Measurements from ENCODE around the gene NFASC.

NFASC gene

DNA sequence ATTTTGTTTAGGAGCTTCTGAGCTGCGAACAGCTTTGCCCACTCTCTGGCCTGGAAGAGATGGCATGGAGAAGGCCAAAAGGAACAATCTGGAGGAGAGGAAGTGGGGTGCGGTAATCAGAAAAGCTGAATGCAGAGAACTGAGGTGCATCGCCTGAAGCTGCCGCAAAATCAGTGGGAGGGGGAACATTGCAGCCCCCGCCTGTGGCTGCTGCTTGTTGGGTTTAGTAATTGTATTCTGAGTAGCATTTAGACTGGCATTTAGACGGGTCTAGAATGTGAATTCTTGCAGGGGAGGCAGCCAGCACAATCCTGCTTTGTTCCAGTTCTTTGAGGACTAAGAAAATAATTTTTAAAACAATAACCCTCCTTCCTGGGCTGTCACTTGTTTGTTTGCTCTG lies 25.4 kb downstream of the NFASC start:
- H3K27ac ChIP-seq (ENCODE audit: low read depth, low read length): no peak overlapping the region
- H3K4me1 ChIP-seq (ENCODE audit: control insufficient read depth, insufficient read depth, low read length): no peaks in the 10 kb centered on the region
- no peak overlapping the region for H3K9ac ChIP-seq (ENCODE audit: low read length)
- no peaks in the 10 kb centered on the region for H3K36me3 ChIP-seq (ENCODE audit: control insufficient read depth, insufficient read depth, low read length)
- no peaks in the 10 kb centered on the region for H3K27me3 ChIP-seq (ENCODE audit: control insufficient read depth, insufficient read depth, low read length)
- no peak overlapping the region for H3K4me3 ChIP-seq (ENCODE audit: low read length)

DNA sequence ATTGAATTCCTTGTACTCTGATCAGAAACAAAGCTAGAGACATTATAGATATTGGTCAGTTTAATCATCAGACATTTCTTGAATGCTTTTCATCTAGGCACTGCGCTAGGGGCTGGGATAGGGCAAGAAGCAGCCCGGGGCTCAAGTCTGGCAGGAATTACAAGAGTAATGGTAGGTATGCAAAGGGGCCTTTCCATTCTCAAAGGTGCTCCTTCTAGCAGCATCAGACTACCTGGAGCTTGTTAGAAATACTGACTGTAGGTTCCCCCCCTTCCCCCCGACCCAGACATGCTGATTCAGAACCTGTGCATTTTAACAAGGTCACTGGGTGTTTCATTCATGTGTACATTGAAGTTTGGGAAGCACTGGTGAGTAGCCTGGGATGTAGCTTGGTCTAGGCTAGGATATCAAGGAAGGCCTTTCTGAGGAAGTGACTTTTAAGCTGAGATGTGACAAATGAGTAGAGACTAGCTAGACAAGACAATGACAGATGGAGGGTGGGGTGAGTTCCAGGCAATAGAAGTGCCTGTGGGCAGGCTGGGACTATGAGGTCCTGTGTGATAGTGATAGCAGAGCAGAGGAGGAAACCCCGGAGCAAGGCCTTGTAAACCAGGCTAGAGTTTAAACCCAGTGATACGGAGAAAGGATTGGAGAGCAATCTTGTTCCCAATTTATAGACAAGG lies 26.3 kb downstream of the NFASC start:
- no peak overlapping the region for H3K4me3 ChIP-seq (ENCODE audit: low read length)
- no peak overlapping the region for H3K9ac ChIP-seq (ENCODE audit: low read length)
- H3K27ac ChIP-seq (ENCODE audit: low read depth, low read length): no peak overlapping the region
- no peaks in the 10 kb centered on the region for H3K36me3 ChIP-seq (ENCODE audit: control insufficient read depth, insufficient read depth, low read length)
- H3K27me3 ChIP-seq (ENCODE audit: control insufficient read depth, insufficient read depth, low read length): no peaks in the 10 kb centered on the region
- no peaks in the 10 kb centered on the region for H3K4me1 ChIP-seq (ENCODE audit: control insufficient read depth, insufficient read depth, low read length)

DNA sequence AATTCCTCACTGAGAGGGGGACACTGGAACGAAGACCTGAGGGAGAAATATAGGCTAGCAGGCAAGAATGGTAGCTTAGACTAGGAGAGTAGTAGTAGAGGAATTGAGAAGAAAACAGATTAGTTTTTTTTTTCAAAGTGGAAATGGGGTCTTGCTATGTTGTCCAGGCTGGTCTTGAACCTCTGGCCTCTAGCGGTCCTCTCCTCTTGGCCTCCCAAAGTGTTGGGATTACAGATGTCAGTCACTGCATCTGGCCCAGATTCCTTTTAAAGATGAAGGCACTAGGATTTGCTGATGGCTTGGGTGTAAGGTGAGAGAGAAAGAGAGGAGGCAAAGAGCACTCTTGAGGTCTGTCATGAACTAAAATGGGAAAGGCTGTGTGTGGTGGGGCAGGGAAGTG lies 30.1 kb downstream of the NFASC start:
- H3K9ac ChIP-seq (ENCODE audit: low read length): no peak overlapping the region
- H3K27me3 ChIP-seq (ENCODE audit: control insufficient read depth, insufficient read depth, low read length): no peaks in the 10 kb centered on the region
- no peaks in the 10 kb centered on the region for H3K36me3 ChIP-seq (ENCODE audit: control insufficient read depth, insufficient read depth, low read length)
- H3K4me3 ChIP-seq (ENCODE audit: low read length): no peak overlapping the region
- H3K27ac ChIP-seq (ENCODE audit: low read depth, low read length): no peak overlapping the region
- H3K4me1 ChIP-seq (ENCODE audit: control insufficient read depth, insufficient read depth, low read length): no peaks in the 10 kb centered on the region

DNA sequence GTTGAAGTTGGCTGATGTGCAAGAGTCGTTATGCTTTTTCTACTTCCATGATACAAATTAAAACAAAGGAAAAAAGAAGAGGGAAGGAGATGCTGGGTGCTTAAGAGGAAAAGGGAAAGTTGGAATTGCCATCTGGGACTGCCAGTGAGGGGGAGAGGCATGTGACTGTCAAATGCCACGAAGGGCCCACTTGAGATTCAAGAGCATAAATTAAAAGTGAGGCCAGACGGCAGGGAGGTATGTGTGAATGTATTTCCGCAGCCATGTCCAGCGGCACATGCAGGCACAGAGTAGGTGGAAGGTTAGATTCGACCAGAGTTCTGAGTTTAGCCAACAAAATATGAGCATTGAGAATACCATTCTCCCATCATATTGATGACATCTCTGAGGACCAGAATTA lies 32.0 kb downstream of the NFASC start:
- no peaks in the 10 kb centered on the region for H3K4me1 ChIP-seq (ENCODE audit: control insufficient read depth, insufficient read depth, low read length)
- H3K36me3 ChIP-seq (ENCODE audit: control insufficient read depth, insufficient read depth, low read length): no peaks in the 10 kb centered on the region
- H3K4me3 ChIP-seq (ENCODE audit: low read length): no peak overlapping the region
- H3K9ac ChIP-seq (ENCODE audit: low read length): no peak overlapping the region
- H3K27ac ChIP-seq (ENCODE audit: low read depth, low read length): no peak overlapping the region
- H3K27me3 ChIP-seq (ENCODE audit: control insufficient read depth, insufficient read depth, low read length): no peaks in the 10 kb centered on the region

GRCh38 chr1:204904228-204904810 lies 33.7 kb downstream of the NFASC start:
- Histone ChIP-seq H3K27me3 (ENCODE audit: control insufficient read depth, insufficient read depth, low read length) (no peaks in the 10 kb centered on the region), H3K27ac (ENCODE audit: low read depth, low read length) (no peak overlapping the region)

GRCh38 chr1:204909109-204909508 lies 38.4 kb downstream of the NFASC start:
- Histone ChIP-seq H3K36me3 (ENCODE audit: control insufficient read depth, insufficient read depth, low read length) (no peaks in the 10 kb centered on the region), H3K4me3 (ENCODE audit: low read length) (no peak overlapping the region), H3K27ac (ENCODE audit: low read depth, low read length) (no peak overlapping the region), H3K4me1 (ENCODE audit: control insufficient read depth, insufficient read depth, low read length) (no peaks in the 10 kb centered on the region), H3K27me3 (ENCODE audit: control insufficient read depth, insufficient read depth, low read length) (no peaks in the 10 kb centered on the region), H3K9ac (ENCODE audit: low read length) (no peak overlapping the region)

More at GRCh38 chr1:204904228-204904810, 33.7 kb downstream of the NFASC start:
- Histone ChIP-seq H3K9ac (ENCODE audit: low read length) (no peak overlapping the region), H3K4me3 (ENCODE audit: low read length) (no peak overlapping the region), H3K4me1 (ENCODE audit: control insufficient read depth, insufficient read depth, low read length) (no peaks in the 10 kb centered on the region), H3K36me3 (ENCODE audit: control insufficient read depth, insufficient read depth, low read length) (no peaks in the 10 kb centered on the region)

DNA sequence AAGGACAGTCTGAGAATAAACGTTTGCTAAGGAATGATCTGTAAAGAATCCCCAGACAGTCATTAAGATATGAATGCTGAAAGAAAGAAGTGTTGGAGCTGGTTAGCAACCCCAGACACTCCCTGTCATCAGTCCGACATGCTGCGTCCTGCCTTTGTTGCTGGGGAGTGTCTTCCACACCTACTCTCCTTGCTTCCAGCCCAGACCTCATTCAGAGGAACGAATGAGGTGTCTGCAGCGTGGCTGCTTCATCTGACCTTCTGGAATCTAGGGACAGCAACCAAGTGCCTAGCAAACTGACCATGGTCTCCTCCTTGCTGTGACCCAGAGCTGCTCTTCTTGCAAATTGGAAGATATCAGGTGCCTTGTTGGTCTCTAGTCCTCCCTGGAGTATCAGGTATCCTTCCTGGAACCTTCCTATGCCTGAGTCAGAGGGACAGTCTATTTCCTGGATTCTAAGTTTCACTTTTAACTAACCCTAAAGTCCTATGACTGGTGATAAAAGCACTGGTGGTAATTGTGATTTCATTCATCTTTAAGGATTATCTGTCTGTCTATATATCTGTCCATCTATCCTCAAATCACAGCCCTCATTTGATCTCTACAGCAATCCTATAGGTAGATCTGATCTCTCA lies 45.3 kb downstream of the NFASC start:
- Histone ChIP-seq H3K9ac (ENCODE audit: low read length) (no peak overlapping the region), H3K27ac (ENCODE audit: low read depth, low read length) (no peak overlapping the region), H3K36me3 (ENCODE audit: control insufficient read depth, insufficient read depth, low read length) (no peaks in the 10 kb centered on the region), H3K4me1 (ENCODE audit: control insufficient read depth, insufficient read depth, low read length) (no peaks in the 10 kb centered on the region), H3K4me3 (ENCODE audit: low read length) (no peak overlapping the region), H3K27me3 (ENCODE audit: control insufficient read depth, insufficient read depth, low read length) (no peaks in the 10 kb centered on the region)

- Histone ChIP-seq H3K27ac (ENCODE audit: low read depth, low read length) (no peak overlapping the region), H3K4me3 (ENCODE audit: low read length) (no peak overlapping the region), H3K9ac (ENCODE audit: low read length) (no peak overlapping the region), H3K36me3 (ENCODE audit: control insufficient read depth, insufficient read depth, low read length) (no peaks in the 10 kb centered on the region), H3K4me1 (ENCODE audit: control insufficient read depth, insufficient read depth, low read length) (no peaks in the 10 kb centered on the region), H3K27me3 (ENCODE audit: control insufficient read depth, insufficient read depth, low read length) (no peaks in the 10 kb centered on the region)
These were observed 47.1 kb downstream of the NFASC start for GRCh38 chr1:204917802-204918201.

- Histone ChIP-seq H3K36me3 (ENCODE audit: control insufficient read depth, insufficient read depth, low read length) (no peaks in the 10 kb centered on the region), H3K9ac (ENCODE audit: low read length) (no peak overlapping the region), H3K27ac (ENCODE audit: low read depth, low read length) (no peak overlapping the region), H3K4me1 (ENCODE audit: control insufficient read depth, insufficient read depth, low read length) (no peaks in the 10 kb centered on the region), H3K27me3 (ENCODE audit: control insufficient read depth, insufficient read depth, low read length) (no peaks in the 10 kb centered on the region), H3K4me3 (ENCODE audit: low read length) (no peak overlapping the region)
These were observed 49.8 kb downstream of the NFASC start for GRCh38 chr1:204920511-204920910.

DNA sequence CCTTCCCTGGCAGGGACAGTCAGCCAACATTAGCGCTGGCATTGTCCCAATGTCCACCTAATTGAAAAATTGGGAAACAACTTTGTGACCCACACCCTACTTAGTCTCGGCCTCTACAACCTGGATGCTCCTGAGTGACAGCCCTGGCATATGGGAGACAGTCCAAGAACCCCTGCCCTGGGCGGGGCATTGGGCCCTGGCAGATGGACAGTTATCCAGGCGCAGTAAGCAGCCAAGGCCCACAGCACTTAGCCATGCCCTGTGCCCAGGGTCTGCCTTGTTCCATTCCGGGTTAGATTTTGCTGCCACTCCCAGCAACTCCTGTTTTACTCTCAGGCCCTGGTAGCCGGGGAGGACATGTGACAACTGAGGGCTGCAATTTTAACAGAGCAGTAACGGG lies 50.3 kb downstream of the NFASC start:
- H3K27ac ChIP-seq (ENCODE audit: low read depth, low read length): no peak overlapping the region

GRCh38 chr1:204921855-204922516 lies 51.3 kb downstream of the NFASC start:
- Histone ChIP-seq H3K36me3 (ENCODE audit: control insufficient read depth, insufficient read depth, low read length) (no peaks in the 10 kb centered on the region), H3K4me3 (ENCODE audit: low read length) (no peak overlapping the region), H3K9ac (ENCODE audit: low read length) (no peak overlapping the region), H3K27ac (ENCODE audit: low read depth, low read length) (no peak overlapping the region), H3K27me3 (ENCODE audit: control insufficient read depth, insufficient read depth, low read length) (no peaks in the 10 kb centered on the region), H3K4me1 (ENCODE audit: control insufficient read depth, insufficient read depth, low read length) (no peaks in the 10 kb centered on the region)

More for the DNA sequence above, 50.3 kb downstream of the NFASC start:
- no peaks in the 10 kb centered on the region for H3K36me3 ChIP-seq (ENCODE audit: control insufficient read depth, insufficient read depth, low read length)
- no peak overlapping the region for H3K9ac ChIP-seq (ENCODE audit: low read length)
- no peaks in the 10 kb centered on the region for H3K4me1 ChIP-seq (ENCODE audit: control insufficient read depth, insufficient read depth, low read length)
- H3K27me3 ChIP-seq (ENCODE audit: control insufficient read depth, insufficient read depth, low read length): no peaks in the 10 kb centered on the region
- no peak overlapping the region for H3K4me3 ChIP-seq (ENCODE audit: low read length)

GRCh38 chr1:204923201-204923600 lies 52.5 kb downstream of the NFASC start:
- Histone ChIP-seq H3K27ac (ENCODE audit: low read depth, low read length) (no peak overlapping the region), H3K4me3 (ENCODE audit: low read length) (no peak overlapping the region), H3K9ac (ENCODE audit: low read length) (no peak overlapping the region), H3K27me3 (ENCODE audit: control insufficient read depth, insufficient read depth, low read length) (no peaks in the 10 kb centered on the region), H3K4me1 (ENCODE audit: control insufficient read depth, insufficient read depth, low read length) (no peaks in the 10 kb centered on the region), H3K36me3 (ENCODE audit: control insufficient read depth, insufficient read depth, low read length) (no peaks in the 10 kb centered on the region)

Measured in rectal smooth muscle tissue (tissue), 1 donor.